Omental fat pad (tissue), 4 donors: ENCODE data around the gene PIGQ. TPM values are rescaled to one million over a fixed set of nuclear protein-coding genes. Genes with fewer than 3 reads are reported as not detected.

Source experiments
- ATAC-seq: fragments of 150-250 bp; one replicate; pipeline ENCODE4 v1.9.1; 2016; ENCODE audit warnings: mild to moderate bottlenecking, moderate library complexity; ENCODE audit not compliant: low FRiP score
- DNase-seq: peaks from one replicate; pipeline ENCODE4 v3.0.0-alpha.2; 2019; ENCODE audit warnings: low spot score
- CTCF ChIP-seq, 3 donors: fragments of 450-650 bp; IDR thresholded peaks; one replicate each; pipeline ENCODE4 v1.5.1; 2016 to 2017; ENCODE audit warnings: antibody characterized with exemption in 3 of 3, mild to moderate bottlenecking in 3 of 3, moderate library complexity in 2 of 3
- total RNA-seq, 4 donors: library from RNA; depleted of rRNA; stranded (reverse); fragments of >200 nt; gene quantifications; one replicate each; pipeline ENCODE4 v1.1.0, GENCODE V29; 2016

Gene PIGQ
- total RNA-seq, 4 donors from 2014 or later: 22.0 to 25.1 (median 23.8) TPM

GRCh38 chr16:529012-529575, 40.7 kb upstream of the PIGQ start:
- no peak for TF ChIP-seq CTCF (IDR thresholded peaks at IDR 0.05)
- ATAC-seq (no peak), DNase-seq (no peak)

DNA sequence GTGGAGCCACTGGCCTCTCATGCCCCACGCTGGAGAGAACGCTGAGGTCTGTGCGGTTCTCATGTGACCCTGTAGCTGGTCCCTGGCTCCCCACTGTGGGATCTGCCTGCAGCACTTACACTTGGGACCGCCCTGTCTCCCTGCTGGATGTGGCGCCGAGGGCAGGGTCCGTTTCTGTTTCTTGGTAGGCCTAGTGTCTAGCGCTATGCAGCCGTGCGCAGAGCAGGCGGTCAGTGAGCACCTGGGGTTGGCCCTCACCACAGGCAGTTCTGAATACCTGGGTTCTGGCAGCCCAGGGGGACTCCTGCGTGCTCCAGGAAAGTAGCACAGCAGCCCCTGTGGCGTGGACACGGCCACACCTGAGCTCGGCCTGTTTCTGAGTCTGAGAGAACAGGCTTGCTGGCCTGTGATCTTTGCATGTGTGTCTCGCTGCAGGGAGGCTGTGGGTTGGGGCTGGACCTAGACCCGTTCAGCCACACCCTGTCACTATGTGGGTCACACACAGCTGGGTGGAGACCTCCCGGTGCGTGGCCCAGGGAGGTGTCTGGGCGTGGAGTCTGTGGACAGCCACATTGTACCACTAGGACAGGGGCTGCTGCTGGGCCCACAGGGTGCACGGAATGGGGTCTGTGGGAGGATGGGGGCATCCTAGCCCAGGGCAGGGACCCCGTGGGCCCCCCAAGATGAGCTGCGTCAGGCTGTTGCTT, 39.5 kb upstream of the PIGQ start:
- no peak for ATAC-seq
- no peak for TF ChIP-seq CTCF (IDR thresholded peaks at IDR 0.05)
- DNase-seq: no peak

DNA sequence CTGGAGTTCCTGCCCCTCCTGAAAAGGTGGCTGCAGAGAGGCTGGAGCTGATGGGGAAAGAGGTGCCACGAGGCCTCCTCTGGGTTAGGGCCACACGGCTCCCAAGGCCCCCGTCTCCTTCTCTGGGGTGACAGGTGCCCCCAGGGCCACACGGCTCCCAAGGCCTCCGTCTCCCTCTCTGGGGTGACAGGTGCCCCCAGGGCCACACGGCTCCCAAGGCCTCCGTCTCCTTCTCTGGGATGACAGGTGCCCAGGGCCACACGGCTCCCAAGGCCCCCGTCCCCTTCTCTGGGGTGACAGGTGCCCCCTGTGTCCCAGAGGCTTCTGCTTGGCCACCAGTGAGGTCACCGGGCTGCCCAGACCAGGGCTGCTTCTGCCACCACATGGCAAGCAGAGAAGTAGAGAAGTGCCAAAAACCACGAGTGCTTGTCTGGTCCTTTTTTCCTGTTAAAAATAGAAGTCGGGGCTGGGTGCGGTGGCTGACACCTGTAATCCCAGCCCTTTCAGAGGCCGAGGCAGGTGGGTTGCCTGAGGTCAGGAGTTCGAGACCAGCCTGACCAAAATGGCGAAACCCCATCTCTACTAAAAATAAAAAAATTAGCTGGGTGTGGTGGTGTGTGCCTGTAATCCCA, 38.2 kb upstream of the PIGQ start:
- ATAC-seq (no peak), DNase-seq (no peak)
- no peak for TF ChIP-seq CTCF (IDR thresholded peaks at IDR 0.05)

- DNase-seq (no peak), ATAC-seq (no peak)
- TF ChIP-seq CTCF (IDR thresholded peaks at IDR 0.05): no peak
Measured at GRCh38 chr16:533391-534123, 36.2 kb upstream of the PIGQ start.

- no peak for TF ChIP-seq CTCF (IDR thresholded peaks at IDR 0.05)
- ATAC-seq (no peak), DNase-seq (no peak)
Measured at GRCh38 chr16:534135-534534, 35.6 kb upstream of the PIGQ start.

- no peak for TF ChIP-seq CTCF (IDR thresholded peaks at IDR 0.05)
- DNase-seq: no peak
- ATAC-seq: no peak
Measured at GRCh38 chr16:534856-535445, 34.8 kb upstream of the PIGQ start.
